ENCODE measurements around the gene CLCN3.
"Not testable (repeated sequence)": the region's sequence is repeated elsewhere in the genome, so short reads cannot be mapped to it uniquely, and the experiment has no call there.

DNA sequence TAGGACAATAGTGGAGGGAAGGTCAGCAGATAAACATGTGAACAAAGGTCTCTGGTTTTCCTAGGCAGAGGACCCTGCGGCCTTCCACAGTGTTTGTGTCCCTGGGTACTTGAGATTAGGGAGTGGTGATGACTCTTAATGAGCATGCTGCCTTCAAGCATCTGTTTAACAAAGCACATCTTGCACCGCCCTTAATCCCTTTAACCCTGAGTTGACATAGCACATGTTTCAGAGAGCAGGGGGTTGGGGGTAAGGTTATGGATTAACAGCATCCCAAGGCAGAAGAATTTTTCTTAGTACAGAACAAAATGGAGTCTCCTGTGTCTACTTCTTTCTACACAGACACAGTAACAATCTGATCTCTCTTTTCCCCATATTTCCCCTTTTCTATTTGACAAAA lies 58.1 kb downstream of the CLCN3 start:
- TF ChIP-seq, protein P1, sequence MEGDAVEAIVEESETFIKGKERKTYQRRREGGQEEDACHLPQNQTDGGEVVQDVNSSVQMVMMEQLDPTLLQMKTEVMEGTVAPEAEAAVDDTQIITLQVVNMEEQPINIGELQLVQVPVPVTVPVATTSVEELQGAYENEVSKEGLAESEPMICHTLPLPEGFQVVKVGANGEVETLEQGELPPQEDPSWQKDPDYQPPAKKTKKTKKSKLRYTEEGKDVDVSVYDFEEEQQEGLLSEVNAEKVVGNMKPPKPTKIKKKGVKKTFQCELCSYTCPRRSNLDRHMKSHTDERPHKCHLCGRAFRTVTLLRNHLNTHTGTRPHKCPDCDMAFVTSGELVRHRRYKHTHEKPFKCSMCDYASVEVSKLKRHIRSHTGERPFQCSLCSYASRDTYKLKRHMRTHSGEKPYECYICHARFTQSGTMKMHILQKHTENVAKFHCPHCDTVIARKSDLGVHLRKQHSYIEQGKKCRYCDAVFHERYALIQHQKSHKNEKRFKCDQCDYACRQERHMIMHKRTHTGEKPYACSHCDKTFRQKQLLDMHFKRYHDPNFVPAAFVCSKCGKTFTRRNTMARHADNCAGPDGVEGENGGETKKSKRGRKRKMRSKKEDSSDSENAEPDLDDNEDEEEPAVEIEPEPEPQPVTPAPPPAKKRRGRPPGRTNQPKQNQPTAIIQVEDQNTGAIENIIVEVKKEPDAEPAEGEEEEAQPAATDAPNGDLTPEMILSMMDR (IDR thresholded peaks at IDR 0.05), result not testable (repeated sequence)
- TF ChIP-seq EP300, POLR2AphosphoS5, POLR2A (IDR thresholded peaks at IDR 0.05): not testable (repeated sequence)
